Esophagus squamous epithelium (tissue), 5 donors: ENCODE results near the gene MICAL2. TPM values are rescaled to one million over a fixed set of nuclear protein-coding genes. Genes with fewer than 3 reads are reported as not detected.
A peak's percentile ranks its signal among the peaks of the same experiment; 100 is the strongest.

ENCODE experiments used
- DNase-seq: peaks from one replicate; lab custom pipeline; 2025; lab: John Stamatoyannopoulos, UW
- H3K27ac ChIP-seq, 4 donors: fragments of 200-600 bp; sonication (generic); one replicate each; pipeline ENCODE4 v1.5.1; 2016 to 2019; ENCODE audit warnings: mild to moderate bottlenecking in 1 of 4
- H3K27me3 ChIP-seq, 4 donors: fragments of 200-600 bp; sonication (generic); 1 replicate in 3 of 4; 2 replicates in 1 of 4; pipeline versions ENCODE4 v1.5.1 to v1.6.0; 2017 to 2021; ENCODE audit warnings: antibody characterized with exemption in 1 of 4
- H3K36me3 ChIP-seq, 3 donors: fragments of 200-600 bp; sonication (generic); one replicate each; pipeline ENCODE4 v1.5.1; 2016 to 2019
- H3K4me1 ChIP-seq, 3 donors: fragments of 200-600 bp; sonication (generic); one replicate each; pipeline ENCODE4 v1.5.1; 2017 to 2019
- H3K4me3 ChIP-seq, 4 donors: fragments of 200-600 bp; sonication (generic); 1 replicate in 3 of 4; 2 replicates in 1 of 4; pipeline ENCODE4 v1.5.1; 2016 to 2019; ENCODE audit warnings: mild to moderate bottlenecking in 2 of 4, moderate library complexity in 1 of 4
- H3K9me3 ChIP-seq, 3 donors: fragments of 200-600 bp; sonication (generic); one replicate each; pipeline ENCODE4 v1.5.1; 2016 to 2019
- POLR2A ChIP-seq, 4 donors: fragments of 450-650 bp; IDR thresholded peaks; one replicate each; pipeline ENCODE4 v1.6.1; 2017; ENCODE audit warnings: antibody characterized with exemption in 4 of 4, mild to moderate bottlenecking in 4 of 4, moderate library complexity in 3 of 4
- WGBS, 2 donors: methylation state at CpG; one replicate each; pipeline ENCODE4 v1.1.5; 2018; 5-methylcytosine and 5-hydroxymethylcytosine counted together
- intact Hi-C: fragments of 100-400 bp; cut with DNase I; formaldehyde crosslinking; loops from one replicate; pipeline ENCODE4 v1.15.0; 2022
- total RNA-seq, 4 donors: library from RNA; depleted of rRNA; stranded (reverse); fragments of >200 nt; gene quantifications; one replicate each; pipeline ENCODE4 v1.1.0, GENCODE V29; 2016
- TF ChIP-seq, protein P1 (sequence below), 6 experiments: fragments of 450-650 bp in 4 of 6; fragments of 200-600 bp in 2 of 6; sonication (generic) in 2 of 6; IDR thresholded peaks; one replicate each; pipeline ENCODE4 v1.5.1; 2016 to 2019; ENCODE audit warnings: antibody characterized with exemption in 6 of 6, mild to moderate bottlenecking in 4 of 6, moderate library complexity in 4 of 6
- donor health status: DM: yes; HTN: yes; CAD: no.

MICAL2 gene
- total RNA-seq, 4 donors from 2014 or later = 10.1 to 49.0 (median 19.8) TPM

DNA sequence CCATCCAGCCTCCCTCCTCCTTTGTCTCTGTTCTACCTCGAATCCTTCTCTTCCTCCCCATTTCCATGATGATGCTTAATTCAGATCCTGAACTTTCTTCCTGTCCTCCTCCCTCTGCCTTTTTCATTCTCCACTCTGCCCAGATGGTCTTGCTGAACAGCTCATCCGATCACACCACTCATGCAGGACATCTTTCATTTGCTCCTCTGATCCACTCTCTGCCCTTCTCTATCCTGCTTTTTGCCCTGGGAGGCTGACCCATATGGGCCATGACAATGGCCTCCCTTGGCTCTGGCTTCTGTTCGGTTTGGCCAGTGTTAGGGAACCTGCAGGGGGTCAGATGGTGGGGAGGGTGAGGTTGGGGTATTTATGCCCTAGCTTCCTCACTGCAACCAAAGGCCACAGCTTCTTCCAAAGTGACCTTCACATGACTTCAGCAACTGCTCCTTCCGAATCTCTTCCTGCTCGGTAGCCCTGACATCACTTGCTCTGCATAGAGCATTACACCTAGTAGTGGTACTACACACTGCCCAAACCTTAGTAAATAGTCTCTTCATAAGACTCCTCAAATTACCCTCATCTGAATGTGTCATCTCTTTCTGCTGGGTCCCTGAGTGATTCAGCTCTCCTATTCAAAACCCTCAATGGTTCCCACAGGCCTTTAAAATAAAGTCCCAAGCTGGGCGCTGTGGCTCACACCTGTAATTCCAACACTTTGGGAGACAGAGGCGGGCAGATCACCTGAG lies 32.7 kb upstream of the MICAL2 start:
- Histone ChIP-seq H3K36me3 (no peaks in the 10 kb centered on the region), H3K4me1 (peaks cover 5 to 30% (median 10%) of the 10 kb centered on the region in 3 donors), H3K9me3 (no peaks in the 10 kb centered on the region), H3K27me3 (no peaks in the 10 kb centered on the region), H3K4me3 (no peak overlapping the region), H3K27ac (peak overlapping the region; percentile 63 to 87 (median 84))
- no peak for DNase-seq
- WGBS, 2 donors = 64 to 92% methylated on average over 5 to 7 of the region's 7 CpGs
- intact Hi-C loops = no loop called here
- TF ChIP-seq, protein P1, sequence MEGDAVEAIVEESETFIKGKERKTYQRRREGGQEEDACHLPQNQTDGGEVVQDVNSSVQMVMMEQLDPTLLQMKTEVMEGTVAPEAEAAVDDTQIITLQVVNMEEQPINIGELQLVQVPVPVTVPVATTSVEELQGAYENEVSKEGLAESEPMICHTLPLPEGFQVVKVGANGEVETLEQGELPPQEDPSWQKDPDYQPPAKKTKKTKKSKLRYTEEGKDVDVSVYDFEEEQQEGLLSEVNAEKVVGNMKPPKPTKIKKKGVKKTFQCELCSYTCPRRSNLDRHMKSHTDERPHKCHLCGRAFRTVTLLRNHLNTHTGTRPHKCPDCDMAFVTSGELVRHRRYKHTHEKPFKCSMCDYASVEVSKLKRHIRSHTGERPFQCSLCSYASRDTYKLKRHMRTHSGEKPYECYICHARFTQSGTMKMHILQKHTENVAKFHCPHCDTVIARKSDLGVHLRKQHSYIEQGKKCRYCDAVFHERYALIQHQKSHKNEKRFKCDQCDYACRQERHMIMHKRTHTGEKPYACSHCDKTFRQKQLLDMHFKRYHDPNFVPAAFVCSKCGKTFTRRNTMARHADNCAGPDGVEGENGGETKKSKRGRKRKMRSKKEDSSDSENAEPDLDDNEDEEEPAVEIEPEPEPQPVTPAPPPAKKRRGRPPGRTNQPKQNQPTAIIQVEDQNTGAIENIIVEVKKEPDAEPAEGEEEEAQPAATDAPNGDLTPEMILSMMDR (IDR thresholded peaks at IDR 0.05) = no peak
- TF ChIP-seq POLR2A (IDR thresholded peaks at IDR 0.05) = no peak

DNA sequence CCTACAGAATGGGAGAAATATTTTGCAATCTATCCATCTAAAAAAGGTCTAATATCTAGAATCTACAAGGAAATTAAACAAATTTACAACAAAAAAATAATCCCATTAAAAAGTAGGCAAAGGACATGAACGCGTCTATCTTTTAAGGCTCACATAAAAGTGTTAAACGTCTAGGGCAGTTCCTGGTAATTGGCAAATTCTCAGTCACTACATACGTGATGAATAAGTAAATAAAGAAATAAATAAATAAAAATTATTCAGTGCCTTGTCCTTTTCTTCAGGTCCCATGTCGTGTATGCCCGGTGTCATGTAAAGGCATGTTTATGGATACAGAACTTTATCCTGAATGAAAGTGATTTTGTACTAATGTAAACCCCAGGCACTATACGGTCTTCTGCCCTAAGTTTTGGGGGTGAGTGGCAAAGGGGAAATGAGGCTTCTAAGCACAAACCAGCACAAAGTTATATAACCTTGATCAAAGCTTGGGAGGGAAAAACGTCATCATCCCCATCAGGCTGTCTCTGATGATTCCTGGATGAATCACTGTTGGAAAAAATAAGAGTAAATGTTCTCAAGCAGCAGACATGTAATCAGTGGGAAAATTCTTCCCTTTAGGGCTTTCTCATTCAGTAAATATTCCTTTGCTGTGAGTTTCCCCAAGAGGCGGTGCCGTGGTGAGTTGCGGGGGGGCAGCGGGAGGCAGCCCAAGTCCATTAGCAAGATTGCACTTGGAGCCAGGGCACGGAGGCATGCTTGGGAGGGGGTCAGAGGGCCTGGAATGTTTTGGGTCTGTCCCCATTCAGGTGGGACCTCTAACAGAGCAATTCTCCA lies 30.4 kb upstream of the MICAL2 start:
- 33 to 41% methylated on average over 10 to 13 of the region's 13 CpGs for WGBS, 2 donors
- peak overlapping the region; percentile 69 to 85 (median 77) for H3K27ac ChIP-seq
- no peak for DNase-seq
- H3K9me3 ChIP-seq = no peaks in the 10 kb centered on the region
- H3K4me3 ChIP-seq = no peak overlapping the region
- peaks cover 5 to 30% (median 10%) of the 10 kb centered on the region in 3 donors for H3K4me1 ChIP-seq
- H3K27me3 ChIP-seq = no peaks in the 10 kb centered on the region
- TF ChIP-seq, protein P1 (IDR thresholded peaks at IDR 0.05) = no peak
- TF ChIP-seq POLR2A (IDR thresholded peaks at IDR 0.05) = peak in 1 of 4 donors; percentile 21
- no peaks in the 10 kb centered on the region for H3K36me3 ChIP-seq
- intact Hi-C loops = no loop called here

- DNase-seq = no peak
- Histone ChIP-seq H3K36me3 (no peaks in the 10 kb centered on the region), H3K27ac (peak overlapping the region in 1 of 4 donors; percentile 1), H3K4me1 (peaks cover 26 to 45% (median 36%) of the 10 kb centered on the region in 3 donors), H3K27me3 (no peaks in the 10 kb centered on the region), H3K4me3 (no peak overlapping the region), H3K9me3 (no peaks in the 10 kb centered on the region)
- 78 to 94% methylated on average over 1 of the region's 1 CpG for WGBS, 2 donors
- TF ChIP-seq, protein P1 (IDR thresholded peaks at IDR 0.05) = no peak
- TF ChIP-seq POLR2A (IDR thresholded peaks at IDR 0.05) = no peak
- intact Hi-C loops = no loop called here
Measured at GRCh38 chr11:12083380-12083779, 27.0 kb upstream of the MICAL2 start.

DNA sequence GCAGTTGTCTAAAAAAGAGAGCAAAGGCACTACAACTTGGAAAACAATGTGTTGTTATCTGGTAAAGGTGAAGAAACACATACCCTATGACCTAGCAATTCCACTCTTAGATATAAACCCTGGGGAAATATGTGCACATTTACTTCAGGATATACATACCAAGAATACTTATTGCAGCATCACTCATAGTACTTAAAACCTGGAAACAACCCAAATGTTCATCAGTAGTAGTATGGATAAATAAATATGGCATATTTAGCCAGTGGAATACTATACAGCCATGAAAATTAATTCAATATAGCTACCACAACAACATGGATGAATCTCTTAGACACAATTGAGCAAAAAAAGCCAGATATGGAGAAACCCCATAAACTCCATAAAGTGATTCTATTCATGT lies 26.1 kb upstream of the MICAL2 start:
- H3K4me3 ChIP-seq = no peak overlapping the region
- peak overlapping the region in 2 of 4 donors; percentile 88 to 90 for H3K27ac ChIP-seq
- peaks cover 29 to 54% (median 40%) of the 10 kb centered on the region in 3 donors for H3K4me1 ChIP-seq
- H3K27me3 ChIP-seq = no peaks in the 10 kb centered on the region
- H3K9me3 ChIP-seq = no peaks in the 10 kb centered on the region
- no peaks in the 10 kb centered on the region for H3K36me3 ChIP-seq
- TF ChIP-seq, protein P1 (IDR thresholded peaks at IDR 0.05) = no peak
- TF ChIP-seq POLR2A (IDR thresholded peaks at IDR 0.05) = no peak
- intact Hi-C loops = no loop called here
- DNase-seq = no peak
